Left lobe of liver (tissue), 2 donors: ENCODE results near the gene HIGD2B. TPM values are rescaled to one million over a fixed set of nuclear protein-coding genes. Genes with fewer than 3 reads are reported as not detected.
"Not testable (repeated sequence)": the region's sequence is repeated elsewhere in the genome, so short reads cannot be mapped to it uniquely, and the experiment has no call there.

ENCODE experiments used
- ATAC-seq: fragments of 200-7000 bp; cut with Tn5 transposase; one replicate; pipeline ENCODE4 v1.9.1; 2020; ENCODE audit warnings: mild to moderate bottlenecking, moderate library complexity
- DNase-seq: peaks from one replicate; pipeline ENCODE4 v3.0.0-alpha.2; 2020; ENCODE audit warnings: low spot score
- total RNA-seq: library from RNA; stranded (reverse); gene quantifications from one replicate; pipeline ENCODE4 v1.2.1, GENCODE V29; 2021
- donor health status: DM: no; HTN: no; CAD: no; lungs with moderate emphysema.
- donor health status: DM: no; HTN: yes; CAD: no.

HIGD2B gene
- total RNA-seq, 1 donor from 2014 or later, result not detected

DNA sequence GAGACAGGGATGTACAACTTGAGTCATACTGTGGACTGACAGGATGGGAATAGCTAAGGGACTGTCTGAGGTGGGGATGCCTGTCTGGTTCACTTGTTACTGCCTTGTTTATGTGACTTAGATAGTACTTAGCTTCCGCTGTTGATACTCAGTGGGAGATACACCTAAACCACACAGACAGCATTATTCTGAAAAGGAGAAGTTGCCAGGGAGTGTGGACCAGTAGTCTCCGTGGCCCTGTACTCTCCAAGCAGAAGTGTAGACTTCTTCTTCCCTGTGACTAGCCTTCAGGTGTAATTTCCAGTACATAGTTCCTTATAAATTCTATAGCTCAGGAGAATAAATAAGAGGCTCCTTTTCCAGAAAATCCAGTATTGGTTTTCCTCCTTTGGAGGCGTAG lies 5.1 kb downstream of the HIGD2B start:
- DNase-seq, result no peak
- no peak for ATAC-seq

DNA sequence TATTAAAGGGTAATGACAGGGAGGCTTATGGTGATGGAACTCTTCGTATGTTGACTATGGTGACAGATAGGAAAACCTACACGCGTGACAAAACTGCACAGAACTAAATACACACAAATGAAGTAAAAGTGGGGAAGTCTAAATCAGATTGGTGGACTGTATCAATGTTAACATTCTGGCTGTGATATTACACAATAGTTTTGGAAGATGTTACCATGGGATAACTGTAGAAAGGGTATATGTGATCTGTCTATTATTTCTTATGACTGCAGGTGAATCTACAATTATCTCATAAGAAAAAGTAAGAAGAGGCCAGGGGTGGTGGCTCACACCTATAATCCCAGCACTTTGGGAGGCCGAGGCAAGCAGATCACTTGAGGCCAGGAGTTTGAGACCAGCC lies 9.1 kb downstream of the HIGD2B start:
- DNase-seq (no peak), ATAC-seq (no peak)

DNA sequence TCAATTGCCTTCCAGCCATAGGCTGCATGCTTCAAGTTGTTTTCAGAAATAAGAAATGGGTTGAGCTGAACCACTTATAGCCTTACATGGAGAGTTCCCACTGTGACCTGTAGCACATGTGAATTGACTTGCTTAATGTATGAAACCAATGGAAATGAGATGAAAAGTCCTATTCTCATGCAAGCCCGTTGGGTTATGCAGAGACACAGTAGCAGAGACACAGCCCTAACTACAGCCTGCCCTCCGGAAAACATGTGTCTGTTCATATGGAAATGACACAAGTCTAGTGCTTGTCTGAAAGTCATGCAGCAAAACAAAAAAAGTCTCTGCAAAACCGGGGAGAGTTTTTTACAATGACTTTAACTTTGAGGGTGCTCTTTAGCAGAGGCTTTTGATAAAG lies 14.5 kb downstream of the HIGD2B start:
- DNase-seq (no peak), ATAC-seq (no peak)

DNA sequence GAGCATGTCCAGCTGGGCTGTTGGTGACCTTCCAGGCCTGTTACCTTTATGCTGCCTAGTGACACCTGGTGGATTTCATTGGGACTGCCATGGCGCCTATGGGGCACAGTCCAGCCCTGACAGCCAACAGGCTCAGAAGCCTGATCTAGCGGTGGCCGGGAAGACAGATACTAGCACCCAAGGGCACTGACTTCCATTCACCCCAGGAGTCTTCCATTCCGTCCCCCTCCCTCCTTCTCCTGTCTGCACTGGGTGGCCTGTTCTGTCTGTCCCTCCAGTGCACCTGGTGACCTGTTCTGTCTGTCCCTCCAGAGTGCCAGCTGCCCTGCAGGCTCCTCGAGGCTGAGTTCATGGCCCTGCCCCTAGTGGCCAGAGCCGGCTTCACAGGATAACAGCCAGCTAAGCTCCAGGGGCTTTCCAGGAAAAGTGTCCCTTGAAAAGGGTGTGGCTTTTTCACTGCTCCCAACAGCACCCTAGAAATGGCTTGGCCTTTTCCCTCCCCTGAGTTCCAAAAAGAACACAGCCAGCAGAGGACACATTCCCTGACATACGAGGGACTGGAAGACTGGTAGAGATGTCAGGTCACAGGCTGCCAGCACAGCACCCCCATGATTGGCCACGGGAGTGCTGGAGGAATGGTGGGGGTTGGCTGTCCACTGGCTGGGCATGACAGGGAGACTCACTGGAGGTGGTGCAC lies 15.2 kb downstream of the HIGD2B start:
- ATAC-seq, result peak; percentile 99
- DNase-seq, result peak; percentile 89

DNA sequence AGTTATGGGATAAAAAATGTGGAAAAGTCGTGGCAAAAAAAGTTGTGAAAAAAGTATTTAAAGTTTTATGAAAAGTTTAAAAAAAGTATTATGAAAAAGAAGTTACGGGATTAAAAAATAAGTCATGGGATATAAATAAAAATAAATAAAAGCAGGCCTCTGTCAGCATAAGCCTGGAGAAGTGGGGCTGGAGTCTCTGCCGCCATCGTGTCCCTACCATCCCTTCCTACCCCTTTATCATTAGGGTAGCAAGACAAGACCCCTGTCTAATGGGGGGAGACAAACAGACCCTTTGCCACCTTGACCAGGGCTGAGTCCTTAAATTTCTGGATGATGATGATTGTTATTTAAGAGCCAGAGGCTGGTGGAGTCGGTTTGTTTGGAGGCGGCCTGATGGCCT lies 16.2 kb downstream of the HIGD2B start:
- ATAC-seq, DNase-seq: not testable (repeated sequence)

DNA sequence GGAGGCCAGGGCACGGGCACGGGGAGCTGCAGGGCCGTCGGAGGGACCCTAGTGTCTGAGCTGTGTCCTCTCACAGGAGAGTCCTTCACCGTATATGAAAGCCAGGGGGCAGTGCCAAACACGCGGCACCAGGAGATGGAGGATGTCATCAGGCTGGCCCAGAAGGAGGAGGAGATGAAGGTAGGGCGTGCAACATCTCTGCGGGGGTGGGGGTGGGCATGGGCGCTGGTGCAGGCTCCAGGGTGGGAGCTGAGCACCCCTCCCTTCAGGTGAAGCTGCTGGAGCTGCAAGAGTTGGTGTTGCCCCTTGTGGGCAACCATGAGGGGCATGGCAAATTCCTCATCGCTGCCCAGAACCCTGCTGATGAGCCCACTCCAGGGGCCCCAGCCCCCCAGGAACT lies 20.3 kb downstream of the HIGD2B start:
- not testable (repeated sequence) for ATAC-seq, DNase-seq

DNA sequence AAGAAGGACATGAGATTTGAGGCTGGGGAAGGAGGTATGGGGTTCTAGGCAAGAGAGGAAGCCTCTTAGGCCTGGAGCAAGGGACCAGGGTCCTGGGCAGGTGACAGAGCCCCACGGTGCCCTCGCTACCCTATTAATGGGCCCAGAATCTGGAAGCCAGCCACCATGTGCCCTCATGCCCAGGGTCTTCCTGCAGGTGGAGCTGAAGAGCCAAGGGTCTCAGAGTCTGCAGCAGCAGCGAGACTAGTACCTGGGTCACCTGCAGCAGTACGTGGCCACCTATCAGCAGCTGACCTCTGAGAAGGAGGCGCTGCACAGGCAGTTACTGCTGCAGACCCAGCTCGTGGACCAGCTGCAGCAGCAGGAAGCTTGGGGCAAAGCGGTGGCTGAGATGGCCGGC lies 22.1 kb downstream of the HIGD2B start:
- not testable (repeated sequence) for ATAC-seq, DNase-seq

DNA sequence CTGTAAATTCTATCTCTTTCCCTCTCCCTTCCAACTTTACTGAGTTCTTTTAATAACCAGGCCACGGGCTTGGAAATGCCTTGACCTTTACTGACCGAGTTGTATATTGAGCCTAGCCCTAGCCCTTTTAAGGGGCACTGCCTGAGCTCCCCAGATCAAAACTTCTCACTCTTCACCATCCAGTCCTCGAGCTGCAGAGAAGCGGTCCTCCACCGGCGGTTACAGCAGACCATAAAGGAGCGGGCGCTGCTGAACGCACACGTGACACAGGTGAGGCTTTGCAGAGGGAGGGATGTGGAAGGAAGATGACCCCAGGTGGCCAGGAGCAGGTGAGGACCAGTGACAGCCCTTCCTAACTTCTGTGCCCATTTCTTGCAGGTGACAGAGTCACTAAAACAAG lies 24.9 kb downstream of the HIGD2B start:
- not testable (repeated sequence) for ATAC-seq, DNase-seq

DNA sequence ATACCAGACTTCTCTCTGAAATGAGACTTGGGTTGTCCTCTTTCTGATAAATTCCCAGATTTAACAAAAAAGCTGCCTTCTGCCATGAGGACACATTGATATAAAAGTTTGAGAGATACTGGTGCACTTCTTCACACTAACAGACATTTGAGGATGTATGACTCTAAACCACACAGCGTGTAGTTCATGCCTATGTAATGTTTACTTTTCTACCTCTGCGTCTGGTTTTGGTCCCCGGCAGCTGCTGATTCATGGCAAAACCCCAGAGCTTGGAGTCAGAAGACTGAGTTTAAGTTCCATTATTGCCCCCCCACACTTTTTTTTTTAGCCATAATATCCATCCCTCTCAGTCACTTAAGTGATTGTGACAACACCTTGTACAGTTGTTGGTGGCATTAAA lies 30.0 kb downstream of the HIGD2B start:
- not testable (repeated sequence) for ATAC-seq, DNase-seq

DNA sequence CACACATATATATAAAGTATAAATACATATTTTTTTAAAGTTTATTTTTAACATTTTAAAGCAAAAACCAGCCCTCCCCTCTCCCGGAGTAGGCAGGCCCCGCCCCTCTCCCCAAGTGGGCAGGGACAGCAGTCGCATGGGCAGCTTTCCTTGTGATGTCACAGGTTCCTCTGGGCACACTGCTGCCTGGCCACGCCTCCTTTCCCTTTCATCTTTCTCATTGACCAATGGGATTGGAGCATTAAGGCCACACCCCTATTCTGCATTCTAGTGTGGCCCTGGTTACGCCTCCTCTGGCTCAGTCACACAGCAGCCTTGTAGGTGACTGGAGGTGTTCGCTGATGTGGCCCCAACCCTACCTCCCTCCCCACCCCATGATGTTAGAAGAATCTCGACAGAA lies 31.6 kb downstream of the HIGD2B start, which contains the start of gene GOLGA6B:
GOLGA6B (plus strand) TSS at position 301 of the 400 bp plus-strand sequence; CDS start at position 342, 41 bp downstream.
- not testable (repeated sequence) for ATAC-seq, DNase-seq

DNA sequence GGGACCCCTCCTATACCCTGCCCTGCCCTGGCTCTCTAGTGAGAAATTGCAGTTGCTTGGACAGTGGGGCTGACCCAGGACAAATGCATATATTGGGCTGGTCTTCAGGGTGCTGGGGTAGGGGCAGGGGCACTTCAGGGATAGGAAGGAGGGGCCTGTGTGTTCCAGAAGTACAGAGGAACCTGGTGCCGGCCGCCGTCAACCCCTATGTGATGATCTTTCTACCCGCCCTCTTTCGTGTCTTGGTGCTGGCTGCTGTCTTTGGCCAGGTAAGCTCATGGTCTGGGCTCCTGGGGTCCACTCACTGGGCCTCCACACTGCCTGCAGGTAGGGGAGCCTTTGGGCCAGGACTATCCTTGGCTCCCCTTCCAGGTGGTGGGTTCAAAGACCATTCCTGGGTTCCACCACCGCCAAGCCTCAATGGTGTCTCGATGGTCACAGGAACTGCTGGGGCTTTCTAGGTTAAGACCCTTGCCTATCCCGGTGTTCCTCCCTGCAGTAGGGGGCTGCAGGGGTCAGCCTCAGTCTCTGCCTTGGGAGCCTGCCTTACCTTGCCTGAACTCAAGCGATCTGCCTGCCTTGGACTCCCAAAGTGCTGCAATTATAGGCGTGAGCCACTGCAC lies 37.2 kb downstream of the HIGD2B start:
- not testable (repeated sequence) for DNase-seq, ATAC-seq

DNA sequence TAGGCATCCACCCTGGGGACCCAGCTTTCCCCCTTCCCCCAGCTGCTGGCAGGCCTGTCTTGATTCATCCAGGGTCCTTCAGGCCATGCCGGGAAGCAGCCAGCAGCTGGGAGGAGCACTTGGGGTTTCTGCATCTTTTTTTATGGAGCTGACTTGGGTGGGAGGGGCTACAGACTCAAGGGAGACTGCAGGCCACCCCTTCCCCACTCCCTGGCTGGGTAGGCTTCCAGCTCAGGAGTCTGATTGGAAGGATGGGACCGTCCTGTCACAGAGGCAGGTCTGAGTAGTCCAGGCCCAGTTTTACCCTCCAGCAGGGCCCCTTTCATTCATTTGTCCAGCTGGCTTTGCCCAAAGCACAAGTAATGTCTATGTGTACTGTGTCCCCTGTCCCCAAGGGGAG lies 43.7 kb downstream of the HIGD2B start:
- DNase-seq, ATAC-seq: not testable (repeated sequence)

DNA sequence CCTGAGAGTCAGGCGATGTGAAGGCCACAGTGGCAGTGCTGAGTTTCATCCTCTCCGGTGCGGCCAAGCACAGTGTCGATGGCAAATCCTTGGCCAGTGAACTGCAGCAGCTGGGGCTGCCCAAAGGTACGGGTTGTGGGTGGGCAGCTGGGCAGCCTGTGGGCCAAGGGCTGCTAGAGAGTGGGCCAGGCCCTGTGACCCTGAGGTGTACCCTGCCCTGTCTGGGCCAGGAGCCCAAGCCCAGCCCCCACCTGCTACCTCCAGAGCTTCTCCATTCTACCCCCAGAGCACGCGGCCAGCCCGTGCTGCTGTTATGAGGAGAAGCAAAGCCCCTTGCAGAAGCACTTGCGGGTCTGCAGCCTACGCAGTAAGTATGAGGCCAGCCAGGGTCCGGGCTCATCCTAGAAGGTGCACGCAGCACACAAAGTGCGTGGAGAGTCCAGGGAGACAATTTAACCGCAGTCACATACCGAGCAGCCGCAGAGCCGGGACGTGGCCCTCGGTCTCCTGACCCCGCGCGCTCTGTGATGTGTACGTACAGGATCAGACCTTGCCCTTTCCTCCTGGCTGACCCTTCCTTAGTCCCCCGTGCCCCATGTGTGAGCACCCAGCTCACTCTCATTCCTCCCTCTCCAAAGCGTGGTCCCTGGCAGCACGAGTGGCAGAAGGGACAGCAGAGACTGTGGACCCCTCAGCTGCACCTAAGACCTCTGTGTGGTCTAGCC lies 46.1 kb downstream of the HIGD2B start:
- ATAC-seq, result peak; percentile 76

DNA sequence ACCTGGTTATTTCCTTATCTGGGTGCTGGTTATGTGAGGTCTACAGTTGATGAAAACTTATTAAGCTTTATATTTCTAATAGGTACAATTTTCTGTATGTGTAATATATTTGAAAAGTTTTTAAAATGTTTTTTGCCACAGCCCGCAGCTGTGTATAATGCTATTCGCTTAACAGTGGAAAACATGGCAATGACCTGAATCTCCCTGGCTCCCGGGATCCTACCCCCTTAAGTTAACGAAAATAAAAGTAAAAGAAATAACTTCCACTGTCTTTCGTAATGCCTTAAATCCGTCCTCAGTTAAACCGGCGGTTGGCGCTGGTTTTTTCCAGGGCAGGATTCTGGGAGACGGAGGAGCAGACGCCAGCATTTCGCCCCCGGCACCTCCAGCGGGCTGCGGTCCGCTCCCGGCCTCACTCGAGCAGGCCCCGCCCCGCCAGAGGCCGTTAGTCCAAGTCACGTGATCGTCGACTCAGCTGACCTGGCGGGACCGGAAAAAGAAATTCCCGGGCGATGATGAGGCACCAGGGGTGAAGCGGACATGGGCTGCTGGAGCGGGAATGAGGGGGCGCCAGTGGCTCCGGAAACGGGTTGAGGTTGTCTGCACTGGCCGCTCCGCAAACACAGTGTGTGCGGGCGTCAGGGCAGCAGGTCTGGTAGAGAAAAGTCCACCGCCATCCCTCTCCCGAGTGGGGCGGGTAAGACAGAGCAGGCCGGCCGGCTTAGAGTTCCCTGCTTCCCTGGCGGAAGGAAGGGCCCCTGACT lies 49.3 kb downstream of the HIGD2B start:
- ATAC-seq (peak; percentile 68), DNase-seq (peak; percentile 62)

More for the DNA sequence above, 46.1 kb downstream of the HIGD2B start:
- not testable (repeated sequence) for DNase-seq

DNA sequence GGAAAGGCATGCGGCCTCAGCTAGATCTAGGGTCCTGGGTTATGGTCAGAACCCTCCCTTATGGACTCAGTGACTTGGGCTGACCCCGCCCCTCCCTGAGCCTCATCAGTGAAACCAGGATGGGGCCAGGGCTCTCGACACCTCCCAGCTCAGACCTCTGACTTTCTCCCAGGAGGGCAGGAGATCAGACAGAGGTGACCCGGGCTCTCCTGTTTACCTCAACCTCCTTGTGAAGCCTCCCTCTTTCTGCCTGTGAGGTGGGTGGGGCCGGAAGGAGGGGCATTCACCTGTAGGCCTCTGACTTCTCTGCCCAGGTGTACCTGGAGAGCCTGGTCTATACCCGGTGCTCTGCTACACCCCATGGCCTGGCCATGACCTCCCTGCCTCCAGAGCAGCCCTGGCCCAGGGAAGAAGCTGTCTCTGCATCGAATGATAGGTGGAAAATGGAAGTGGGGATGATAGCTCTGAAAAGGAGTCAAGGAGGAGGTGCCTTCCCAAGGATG lies 56.9 kb downstream of the HIGD2B start:
- ATAC-seq, DNase-seq: not testable (repeated sequence)

DNA sequence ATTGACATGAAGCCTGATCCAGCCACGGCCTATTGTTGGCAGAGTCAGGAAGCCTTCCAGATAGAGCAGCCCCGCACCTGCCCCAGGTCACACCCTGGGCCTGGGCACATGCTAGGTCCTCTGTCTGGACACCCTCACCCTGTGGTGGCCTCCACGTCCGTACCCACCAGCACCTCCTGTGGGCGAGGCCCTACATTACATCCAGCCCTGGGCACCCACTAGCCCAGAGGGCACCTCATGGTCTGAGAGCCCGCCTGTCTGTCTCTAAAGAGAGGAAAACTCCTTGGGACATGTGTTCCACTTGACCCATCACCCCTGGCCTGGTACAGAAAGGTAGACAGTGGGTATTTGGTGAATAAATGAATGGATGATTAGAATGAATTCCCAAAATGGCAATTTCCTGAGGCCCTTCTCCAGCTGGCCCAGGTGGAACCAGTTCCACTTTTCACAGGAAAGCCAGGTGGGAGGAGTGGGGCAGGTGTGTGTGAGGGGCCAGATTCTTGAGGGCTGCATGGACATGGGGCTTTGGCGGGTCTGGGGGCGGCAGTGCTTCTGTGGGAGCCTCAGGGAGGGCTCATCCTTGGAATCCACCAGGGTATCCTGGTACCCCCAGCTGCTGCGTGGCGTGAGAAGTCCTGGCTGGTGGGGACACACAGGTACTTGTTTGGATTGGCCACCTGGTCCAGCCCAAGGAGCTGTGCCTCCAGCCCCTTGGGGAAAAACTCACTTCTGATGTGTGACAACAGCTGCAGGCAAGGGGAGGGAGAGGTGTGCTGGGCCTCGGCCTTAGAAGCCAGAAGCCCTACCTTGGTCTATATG lies 57.5 kb downstream of the HIGD2B start:
- ATAC-seq, result not testable (repeated sequence)

DNA sequence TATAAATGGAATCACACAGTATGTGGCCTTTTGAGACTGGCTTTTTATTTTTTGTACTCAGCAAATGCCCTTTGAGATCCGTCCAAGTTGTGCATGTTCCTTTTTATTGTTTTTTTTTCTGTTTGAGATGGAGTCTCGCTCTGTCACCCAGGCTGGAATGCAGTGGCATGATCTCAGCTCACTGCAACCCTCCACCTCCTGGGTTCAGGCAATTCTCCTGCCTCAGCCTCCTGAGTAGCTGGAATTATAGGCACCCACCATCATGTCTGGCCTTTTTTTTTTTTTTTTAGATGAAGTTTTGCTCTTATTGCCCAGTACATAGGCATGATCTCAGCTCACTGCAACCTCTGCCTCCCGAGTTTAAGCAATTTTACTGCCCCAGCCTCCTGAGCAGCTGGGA lies 59.8 kb downstream of the HIGD2B start:
- not testable (repeated sequence) for DNase-seq, ATAC-seq

More for the DNA sequence above, 57.5 kb downstream of the HIGD2B start:
- not testable (repeated sequence) for DNase-seq
